H1 (cell line): ENCODE data around the gene GDPGP1. TPM values are rescaled to one million over a fixed set of nuclear protein-coding genes. Genes with fewer than 3 reads are reported as not detected.

Experiments
- CTCF ChIA-PET: fragments of 300-600 bp; sonication (Branson Sonifier 250); formaldehyde crosslinking; loops from one replicate; lab custom pipeline; 2021; ENCODE audit not compliant: partially characterized antibody; lab: Charles Lee
- POLR2A ChIA-PET: fragments of 300-600 bp; sonication (Branson Sonifier 250); formaldehyde crosslinking; loops from one replicate; lab custom pipeline; 2021; ENCODE audit warnings: inconsistent platforms; ENCODE audit not compliant: partially characterized antibody; lab: Charles Lee
- DNase-seq, 2 experiments: peaks; one replicate each; pipeline versions ENCODE4 v3.0.0 to v3.0.0-alpha.2; 2010 to 2022; ENCODE audit warnings: low spot score in 2 of 2, low read depth in 1 of 2, mixed read lengths in 1 of 2
- FAIRE-seq: peaks from 2 replicates; lab custom pipeline; 2011; peaks lifted over from hg19 to GRCh38; lab: Jason Lieb, UNC
- H2AFZ ChIP-seq: 2 replicates; pipeline ENCODE4 v1.8.1; 2012; ENCODE audit warnings: low read length, inconsistent platforms
- H2AK5ac ChIP-seq: 2 replicates; pipeline ENCODE4 v1.6.1; 2013; ENCODE audit warnings: low read depth, low read length
- H2BK120ac ChIP-seq: replicated peaks from 2 replicates; pipeline ENCODE3; 2013; ENCODE audit warnings: low read depth, low read length, inconsistent platforms
- H2BK12ac ChIP-seq: 2 replicates; pipeline ENCODE4 v1.6.1; 2013; ENCODE audit warnings: low read depth, low read length
- H2BK15ac ChIP-seq: 2 replicates; pipeline ENCODE4 v1.6.1; 2013; ENCODE audit warnings: low read length
- H2BK20ac ChIP-seq: 2 replicates; pipeline ENCODE4 v1.6.1; 2013; ENCODE audit warnings: low read length
- H2BK5ac ChIP-seq: 2 replicates; pipeline ENCODE4 v1.6.1; 2013; ENCODE audit warnings: low read depth, low read length
- H3K14ac ChIP-seq: 2 replicates; pipeline ENCODE4 v1.6.1; 2013; ENCODE audit warnings: inconsistent platforms; ENCODE audit not compliant: insufficient read length
- H3K18ac ChIP-seq: 2 replicates; pipeline ENCODE4 v1.6.1; 2013; ENCODE audit warnings: low read length; ENCODE audit errors: extremely low read depth
- H3K23ac ChIP-seq: 2 replicates; pipeline ENCODE4 v1.6.1; 2013; ENCODE audit warnings: inconsistent platforms; ENCODE audit not compliant: insufficient read length
- H3K23me2 ChIP-seq: 2 replicates; pipeline ENCODE4 v1.6.1; 2013; ENCODE audit warnings: low read depth, low read length
- H3K27ac ChIP-seq: 2 replicates; pipeline ENCODE4 v1.6.1; 2011; ENCODE audit warnings: low read depth, low read length, inconsistent platforms
- H3K27me3 ChIP-seq, 4 experiments: replicated peaks in 1 of 4; 1 replicate in 1 of 4; 2 replicates in 3 of 4; pipeline versions ENCODE4 v1.6.1 to v1.8.1; 2011 to 2013; ENCODE audit warnings: low read length in 3 of 4, mild to moderate bottlenecking in 3 of 4, inconsistent platforms in 2 of 4, mixed read lengths in 2 of 4, moderate library complexity in 1 of 4; ENCODE audit not compliant: control insufficient read depth in 3 of 4, insufficient read depth in 3 of 4; ENCODE audit errors: extremely low read depth in 1 of 4
- H3K36me3 ChIP-seq, 4 experiments: 2 replicates each; pipeline versions ENCODE4 v1.6.1 to v1.8.1; 2011 to 2013; ENCODE audit warnings: mild to moderate bottlenecking in 4 of 4, low read length in 3 of 4, moderate library complexity in 2 of 4, control low read depth in 1 of 4, inconsistent platforms in 1 of 4; ENCODE audit not compliant: insufficient read depth in 4 of 4, control insufficient read depth in 2 of 4
- H3K4ac ChIP-seq: replicated peaks from 2 replicates; pipeline ENCODE3; 2013; ENCODE audit warnings: low read length, low read depth, mixed read lengths, inconsistent platforms; ENCODE audit not compliant: insufficient read length
- H3K4me1 ChIP-seq, 4 experiments: replicated peaks in 1 of 4; 1 replicate in 1 of 4; 2 replicates in 3 of 4; pipeline versions ENCODE4 v1.6.1 to v1.8.1; 2011 to 2013; ENCODE audit warnings: low read length in 3 of 4, inconsistent platforms in 2 of 4, mixed read lengths in 1 of 4; ENCODE audit not compliant: insufficient read depth in 4 of 4, control insufficient read depth in 3 of 4
- H3K4me2 ChIP-seq, 2 experiments: 2 replicates each; pipeline versions ENCODE4 v1.6.1 to v1.8.1; 2011 to 2013; ENCODE audit warnings: low read depth in 2 of 2, low read length in 2 of 2, control low read depth in 1 of 2, inconsistent platforms in 1 of 2, mild to moderate bottlenecking in 1 of 2; ENCODE audit not compliant: insufficient read depth in 1 of 2
- H3K4me3 ChIP-seq, 4 experiments: fragments of 200-600, 300-600 bp in 1 of 4; sonication (generic), shearing (Covaris generic), sonication (Bioruptor Twin) in 1 of 4; 2 replicates each; pipeline versions ENCODE4 v1.5.1 to v1.8.1; 2011 to 2016; ENCODE audit warnings: low read length in 4 of 4, low read depth in 3 of 4, control low read depth in 2 of 4, inconsistent platforms in 2 of 4, mild to moderate bottlenecking in 2 of 4, mixed read lengths in 1 of 4, moderate library complexity in 1 of 4; ENCODE audit not compliant: insufficient read depth in 2 of 4; ENCODE audit errors: extremely low read depth in 1 of 4
- H3K56ac ChIP-seq: replicated peaks from 2 replicates; pipeline ENCODE3; 2013; ENCODE audit warnings: low read depth, mild to moderate bottlenecking, mixed read lengths, low read length, inconsistent platforms; ENCODE audit not compliant: insufficient read length
- H3K79me1 ChIP-seq: 2 replicates; pipeline ENCODE4 v1.6.1; 2013; ENCODE audit warnings: low read depth, low read length, control low read depth
- H3K79me2 ChIP-seq, 2 experiments: 2 replicates each; pipeline versions ENCODE4 v1.6.1 to v1.8.1; 2012 to 2013; ENCODE audit warnings: low read length in 2 of 2, mild to moderate bottlenecking in 2 of 2, inconsistent platforms in 1 of 2; ENCODE audit not compliant: insufficient read depth in 2 of 2, control insufficient read depth in 1 of 2
- H3K9ac ChIP-seq, 4 experiments: replicated peaks in 1 of 4; 1 replicate in 1 of 4; 2 replicates in 3 of 4; pipeline versions ENCODE4 v1.6.1 to v1.8.1; 2011 to 2013; ENCODE audit warnings: low read depth in 3 of 4, low read length in 3 of 4, control low read depth in 2 of 4, mild to moderate bottlenecking in 2 of 4, moderate library complexity in 2 of 4, inconsistent platforms in 1 of 4; ENCODE audit errors: extremely low read depth in 1 of 4
- H3K9me3 ChIP-seq, 2 experiments: 2 replicates each; pipeline versions ENCODE4 v1.6.1 to v1.8.1; 2012 to 2013; ENCODE audit warnings: mild to moderate bottlenecking in 2 of 2, moderate library complexity in 2 of 2, control low read depth in 1 of 2, inconsistent platforms in 1 of 2, low read depth in 1 of 2, low read length in 1 of 2, mixed read lengths in 1 of 2; ENCODE audit not compliant: insufficient read depth in 2 of 2
- H4K20me1 ChIP-seq, 2 experiments: replicated peaks in 1 of 2; 2 replicates each; pipeline versions ENCODE3 to v1.8.1; 2011 to 2013; ENCODE audit warnings: inconsistent platforms in 2 of 2, low read length in 2 of 2, mild to moderate bottlenecking in 1 of 2; ENCODE audit not compliant: insufficient read depth in 2 of 2, control insufficient read depth in 1 of 2
- H4K5ac ChIP-seq: 2 replicates; pipeline ENCODE4 v1.6.1; 2013; ENCODE audit warnings: low read length, low read depth, mixed read lengths, inconsistent platforms; ENCODE audit not compliant: insufficient read length
- H4K8ac ChIP-seq: 2 replicates; pipeline ENCODE4 v1.8.0; 2013; ENCODE audit warnings: mild to moderate bottlenecking, moderate library complexity, low read length, inconsistent platforms; ENCODE audit not compliant: insufficient read depth; ENCODE audit errors: extremely low read depth
- H4K91ac ChIP-seq: replicated peaks from 2 replicates; pipeline ENCODE3; 2013; ENCODE audit warnings: low read length, mixed read lengths, inconsistent platforms; ENCODE audit not compliant: insufficient read length
- ASH2L ChIP-seq: fragments of 200-600, 300-600 bp; sonication (generic); IDR thresholded peaks from one replicate; pipeline ENCODE4 v1.7.1; 2017; ENCODE audit warnings: low read length
- CBX8 ChIP-seq: fragments of 300-800, 300-1000 bp; sonication (generic); IDR thresholded peaks from 2 replicates; pipeline ENCODE4 v1.7.1; 2016; ENCODE audit warnings: low read depth, low read length, borderline replicate concordance
- CREB1 ChIP-seq: IDR thresholded peaks from 2 replicates; pipeline ENCODE4 v1.6.1; 2012; ENCODE audit warnings: inconsistent platforms
- EP300 ChIP-seq, 2 experiments: IDR thresholded peaks; 1 replicate in 1 of 2; 2 replicates in 1 of 2; pipeline ENCODE4 v1.6.1; 2011 to 2012; ENCODE audit warnings: low read depth in 2 of 2, low read length in 2 of 2, mild to moderate bottlenecking in 2 of 2, borderline replicate concordance in 1 of 2, inconsistent platforms in 1 of 2, moderate library complexity in 1 of 2
- EZH2 ChIP-seq: fragments of 200-600 bp; sonication (generic); IDR thresholded peaks from 2 replicates; pipeline ENCODE4 v1.7.1; 2012; ENCODE audit warnings: low read depth, mild to moderate bottlenecking, moderate library complexity, low read length, inconsistent platforms; ENCODE audit not compliant: severe bottlenecking
- HDAC2 ChIP-seq, 2 experiments: fragments of 300-600 bp in 1 of 2; sonication (generic) in 1 of 2; IDR thresholded peaks; 2 replicates each; pipeline ENCODE4 v1.6.1; 2011 to 2012; ENCODE audit warnings: low read depth in 2 of 2, low read length in 2 of 2, mild to moderate bottlenecking in 2 of 2, moderate library complexity in 2 of 2, borderline replicate concordance in 1 of 2, inconsistent platforms in 1 of 2
- MAFK ChIP-seq: IDR thresholded peaks from 2 replicates; pipeline ENCODE4 v1.6.1; 2012; ENCODE audit warnings: low read depth, mild to moderate bottlenecking, improper control_type of control experiment, low read length
- POU5F1 ChIP-seq: IDR thresholded peaks from 2 replicates; pipeline ENCODE4 v1.6.1; 2011; ENCODE audit warnings: low read depth, mild to moderate bottlenecking, low read length, moderate library complexity
- SIRT6 ChIP-seq: IDR thresholded peaks from one replicate; pipeline ENCODE4 v1.7.1; 2012; ENCODE audit warnings: low read length, inconsistent platforms
- SP2 ChIP-seq: IDR thresholded peaks from 2 replicates; pipeline ENCODE4 v1.6.1; 2012; ENCODE audit warnings: mild to moderate bottlenecking, low read length, inconsistent platforms
- TAF7 ChIP-seq: optimal IDR thresholded peaks from 2 replicates; pipeline ENCODE3; 2011; ENCODE audit warnings: low read depth, mild to moderate bottlenecking, inconsistent platforms, low read length, moderate library complexity, borderline replicate concordance
- USF2 ChIP-seq: IDR thresholded peaks from 2 replicates; pipeline ENCODE4 v1.6.1; 2011; ENCODE audit warnings: low read length, improper control_type of control experiment
- WGBS, 2 experiments: shearing (Covaris generic) in 1 of 2; methylation state at CpG; one replicate each; pipeline versions ENCODE4 v1.1.6 to v1.1.7; 2013 to 2015; ENCODE audit warnings: low lambda C conversion rate in 2 of 2, mixed read lengths in 2 of 2, inconsistent platforms in 1 of 2, low coverage in 1 of 2, missing lambda C conversion rate in 1 of 2; ENCODE audit not compliant: insufficient replicate concordance in 2 of 2, insufficient coverage in 1 of 2, insufficient read length in 1 of 2; ENCODE audit errors: extremely low coverage in 1 of 2, missing lambda C conversion rate in 1 of 2; 5-methylcytosine and 5-hydroxymethylcytosine counted together
- polyA plus RNA-seq, 7 experiments: library from polyadenylated mRNA; depleted of rRNA in 3 of 7; stranded (reverse) in 5 of 7; unstranded in 2 of 7; fragments of >200 nt in 5 of 7; fragments of 200-250 nt in 2 of 7; gene quantifications; 1 replicate in 5 of 7; 2 replicates in 1 of 7; 4 replicates in 1 of 7; pipeline versions ENCODE4 v1.2.1 to v1.2.3, GENCODE V29; 2011 to 2013; ENCODE audit warnings: missing spikeins in 2 of 7, mixed read lengths in 2 of 7
- total RNA-seq: library from RNA; stranded (reverse); fragmentation: NEBNext Ultra II Directional; extraction: Animal tissue kit (Norgen Biotek cat#: 25700); gene quantifications from 2 replicates; pipeline ENCODE4 v1.2.1, GENCODE V29; 2021

Gene GDPGP1
- total and polyA plus RNA-seq, 2 of the 8 experiments (the other 6 are each of a cell fraction or from before 2014, with no cell fraction given): 1.8 to 5.6 TPM

- H2BK12ac ChIP-seq: no peak overlapping the region
- H3K4me3 ChIP-seq: no peak overlapping the region
- peaks cover 6% of the 10 kb centered on the region for H3K79me1 ChIP-seq
- no peak overlapping the region for H3K9ac ChIP-seq
- H3K4me1 ChIP-seq: peaks cover 0 to 6% (median under 1%) of the 10 kb centered on the region in 4 experiments; a peak in 4 of 7 replicates
- H2BK5ac ChIP-seq: no peak overlapping the region
- H3K23me2 ChIP-seq: peaks cover 5% of the 10 kb centered on the region
- TF ChIP-seq MAFK (no peak), EZH2 (no peak), POU5F1 (no peak), CBX8 (no peak), EP300 (IDR thresholded peaks at IDR 0.05; ENCODE audit: borderline replicate concordance in 1 of 2, low read depth in 2 of 2, low read length in 2 of 2) (no peak), SIRT6 (no peak), SP2 (no peak), CREB1 (no peak), USF2 (no peak), TAF7 (no peak), ASH2L (no peak), HDAC2 (IDR thresholded peaks at IDR 0.05; ENCODE audit: borderline replicate concordance in 1 of 2, low read depth in 2 of 2, low read length in 2 of 2) (no peak)
- TF ChIP-seq, all 59 proteins: peak for 0
- Histone ChIP-seq H2BK15ac (no peak overlapping the region), H3K36me3 (peaks cover 4 to 27% (median 17%) of the 10 kb centered on the region in 4 experiments; a peak in 6 of 8 replicates), H3K4me2 (no peak overlapping the region), H4K91ac (no peak overlapping the region), H3K14ac (no peak overlapping the region), H4K8ac (no peak overlapping the region), H3K18ac (no peak overlapping the region), H3K4ac (no peak overlapping the region), H2AK5ac (no peak overlapping the region), H4K20me1 (peaks cover 0 to 6% of the 10 kb centered on the region in 2 experiments), H3K56ac (no peak overlapping the region), H4K5ac (no peak overlapping the region), H3K27me3 (no peaks in the 10 kb centered on the region), H2AFZ (no peak overlapping the region), H3K9me3 (no peaks in the 10 kb centered on the region), H3K79me2 (no peaks in the 10 kb centered on the region), H3K27ac (no peak overlapping the region), H3K23ac (no peak overlapping the region), H2BK120ac (no peak overlapping the region), H2BK20ac (no peak overlapping the region)
- CTCF ChIA-PET: interaction anchor here (0.7 to 4.6 kb wide), 7 partner anchors 9 to 90 kb away, joined by 3 to 47 read pairs (median 5); no protein-coding TSS in a partner anchor
- 87% methylated on average over 5 of the region's 8 CpGs; no CpG with 5 or more reads in 1 of the 2 experiments for WGBS, 2 experiments
- POLR2A ChIA-PET: interaction anchor here (0.7 to 2.9 kb wide), 4 partner anchors 10 to 88 kb away, joined by 3 to 10 read pairs (median 4); partner anchors contain the start of gene SEMA4B
- no peak for DNase-seq
- no peak for FAIRE-seq
Observed at GRCh38 chr15:90230610-90231009, 3.4 kb upstream of the GDPGP1 start.
